ENCODE data around the gene GPR61. TPM values are rescaled to one million over a fixed set of nuclear protein-coding genes. Genes with fewer than 3 reads are reported as not detected.
A peak's percentile ranks its signal among the peaks of the same experiment; 100 is the strongest.

GPR61 gene
- total and polyA plus RNA-seq, 9 of the 15 experiments (the other 6 are each of a cell fraction or from before 2014, with no cell fraction given), result 0.04 to 1.1 (median 0.25) TPM; not detected in 4

DNA sequence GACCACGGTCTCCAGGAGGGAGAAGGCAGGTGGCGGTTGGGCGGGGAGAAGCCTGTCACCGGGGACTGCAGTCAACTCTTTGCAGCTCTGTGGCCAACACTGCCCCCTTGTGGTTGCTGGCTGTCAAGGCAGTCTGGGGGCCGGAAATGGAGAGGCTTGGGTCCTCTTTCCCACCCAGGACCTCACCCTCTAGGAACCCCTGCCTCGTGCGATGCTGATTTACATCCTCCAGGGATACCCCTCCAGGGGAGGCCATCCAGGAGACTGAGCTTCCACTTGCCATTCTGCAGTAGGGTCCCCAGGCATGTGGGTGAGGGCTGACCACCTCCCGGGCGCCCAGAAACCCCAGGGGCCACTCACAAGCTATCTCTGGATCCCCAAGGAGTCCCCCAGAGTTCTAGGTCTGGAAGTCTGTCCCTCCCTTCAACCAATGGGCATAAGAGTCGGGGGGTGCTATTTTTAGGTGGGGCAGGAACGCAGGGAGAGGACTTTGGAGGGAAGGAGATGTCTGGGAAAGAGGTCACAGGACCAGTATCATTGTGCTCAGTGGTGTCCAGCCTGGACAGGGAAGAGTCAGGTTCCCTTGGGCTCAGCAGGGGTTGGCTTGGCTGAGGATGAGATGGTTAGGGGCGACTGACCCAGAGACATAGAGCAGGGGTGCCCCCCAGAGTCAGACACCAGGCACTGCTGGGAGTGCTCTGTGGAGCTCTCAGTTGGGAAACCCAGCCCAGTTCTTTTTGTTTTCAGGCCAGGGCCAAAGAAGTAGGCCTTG, 7.1 kb upstream of the GPR61 start (continued):
- no peak for TF ChIP-seq HMG20B (CRISPR knock-in tag; IDR thresholded peaks at IDR 0.05)
- no peak; the same call in 1 of the 2 replicates for TF ChIP-seq PHF8 (IDR thresholded peaks at IDR 0.05; ENCODE audit: borderline replicate concordance, low read length)
- TF ChIP-seq IRF2 (CRISPR knock-in tag; IDR thresholded peaks at IDR 0.05), result no peak
- TF ChIP-seq TBP (optimal IDR thresholded peaks at IDR 0.05; ENCODE audit: low read depth, low read length), result peak; percentile 34
- no peak for TF ChIP-seq ZNF140 (CRISPR knock-in tag; IDR thresholded peaks at IDR 0.05)
- TF ChIP-seq TARDBP (IDR thresholded peaks at IDR 0.05), result no peak
- TF ChIP-seq ZNF444 (CRISPR knock-in tag; IDR thresholded peaks at IDR 0.05), result no peak
- TF ChIP-seq CBX1 (IDR thresholded peaks at IDR 0.05; ENCODE audit: low read depth), result no peak
- no peak for TF ChIP-seq SMARCC2 (IDR thresholded peaks at IDR 0.05; ENCODE audit: low read depth)
- no peak for TF ChIP-seq ATF7 (IDR thresholded peaks at IDR 0.05)
- TF ChIP-seq, protein P1, sequence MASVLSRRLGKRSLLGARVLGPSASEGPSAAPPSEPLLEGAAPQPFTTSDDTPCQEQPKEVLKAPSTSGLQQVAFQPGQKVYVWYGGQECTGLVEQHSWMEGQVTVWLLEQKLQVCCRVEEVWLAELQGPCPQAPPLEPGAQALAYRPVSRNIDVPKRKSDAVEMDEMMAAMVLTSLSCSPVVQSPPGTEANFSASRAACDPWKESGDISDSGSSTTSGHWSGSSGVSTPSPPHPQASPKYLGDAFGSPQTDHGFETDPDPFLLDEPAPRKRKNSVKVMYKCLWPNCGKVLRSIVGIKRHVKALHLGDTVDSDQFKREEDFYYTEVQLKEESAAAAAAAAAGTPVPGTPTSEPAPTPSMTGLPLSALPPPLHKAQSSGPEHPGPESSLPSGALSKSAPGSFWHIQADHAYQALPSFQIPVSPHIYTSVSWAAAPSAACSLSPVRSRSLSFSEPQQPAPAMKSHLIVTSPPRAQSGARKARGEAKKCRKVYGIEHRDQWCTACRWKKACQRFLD (CRISPR knock-in tag; IDR thresholded peaks at IDR 0.05), result no peak
- no peak for TF ChIP-seq PHF21A (IDR thresholded peaks at IDR 0.05; ENCODE audit: borderline replicate concordance, low read depth)
- TF ChIP-seq, protein P2, sequence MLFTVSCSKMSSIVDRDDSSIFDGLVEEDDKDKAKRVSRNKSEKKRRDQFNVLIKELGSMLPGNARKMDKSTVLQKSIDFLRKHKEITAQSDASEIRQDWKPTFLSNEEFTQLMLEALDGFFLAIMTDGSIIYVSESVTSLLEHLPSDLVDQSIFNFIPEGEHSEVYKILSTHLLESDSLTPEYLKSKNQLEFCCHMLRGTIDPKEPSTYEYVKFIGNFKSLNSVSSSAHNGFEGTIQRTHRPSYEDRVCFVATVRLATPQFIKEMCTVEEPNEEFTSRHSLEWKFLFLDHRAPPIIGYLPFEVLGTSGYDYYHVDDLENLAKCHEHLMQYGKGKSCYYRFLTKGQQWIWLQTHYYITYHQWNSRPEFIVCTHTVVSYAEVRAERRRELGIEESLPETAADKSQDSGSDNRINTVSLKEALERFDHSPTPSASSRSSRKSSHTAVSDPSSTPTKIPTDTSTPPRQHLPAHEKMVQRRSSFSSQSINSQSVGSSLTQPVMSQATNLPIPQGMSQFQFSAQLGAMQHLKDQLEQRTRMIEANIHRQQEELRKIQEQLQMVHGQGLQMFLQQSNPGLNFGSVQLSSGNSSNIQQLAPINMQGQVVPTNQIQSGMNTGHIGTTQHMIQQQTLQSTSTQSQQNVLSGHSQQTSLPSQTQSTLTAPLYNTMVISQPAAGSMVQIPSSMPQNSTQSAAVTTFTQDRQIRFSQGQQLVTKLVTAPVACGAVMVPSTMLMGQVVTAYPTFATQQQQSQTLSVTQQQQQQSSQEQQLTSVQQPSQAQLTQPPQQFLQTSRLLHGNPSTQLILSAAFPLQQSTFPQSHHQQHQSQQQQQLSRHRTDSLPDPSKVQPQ (CRISPR knock-in tag; IDR thresholded peaks at IDR 0.05; ENCODE audit: borderline replicate concordance), result no peak
- TF ChIP-seq FOXJ2 (tag; IDR thresholded peaks at IDR 0.05), result no peak
- no peak for TF ChIP-seq ZNF24 (IDR thresholded peaks at IDR 0.05)
- TF ChIP-seq, protein P3, sequence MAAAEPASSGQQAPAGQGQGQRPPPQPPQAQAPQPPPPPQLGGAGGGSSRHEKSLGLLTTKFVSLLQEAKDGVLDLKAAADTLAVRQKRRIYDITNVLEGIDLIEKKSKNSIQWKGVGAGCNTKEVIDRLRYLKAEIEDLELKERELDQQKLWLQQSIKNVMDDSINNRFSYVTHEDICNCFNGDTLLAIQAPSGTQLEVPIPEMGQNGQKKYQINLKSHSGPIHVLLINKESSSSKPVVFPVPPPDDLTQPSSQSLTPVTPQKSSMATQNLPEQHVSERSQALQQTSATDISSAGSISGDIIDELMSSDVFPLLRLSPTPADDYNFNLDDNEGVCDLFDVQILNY (CRISPR knock-in tag; IDR thresholded peaks at IDR 0.05), result no peak
- TF ChIP-seq MEF2D (tag; conservative IDR thresholded peaks at IDR 0.05; ENCODE audit: low read depth), result no peak
- no peak for TF ChIP-seq MTA2 (IDR thresholded peaks at IDR 0.05; ENCODE audit: low read depth)
- TF ChIP-seq, protein P4, sequence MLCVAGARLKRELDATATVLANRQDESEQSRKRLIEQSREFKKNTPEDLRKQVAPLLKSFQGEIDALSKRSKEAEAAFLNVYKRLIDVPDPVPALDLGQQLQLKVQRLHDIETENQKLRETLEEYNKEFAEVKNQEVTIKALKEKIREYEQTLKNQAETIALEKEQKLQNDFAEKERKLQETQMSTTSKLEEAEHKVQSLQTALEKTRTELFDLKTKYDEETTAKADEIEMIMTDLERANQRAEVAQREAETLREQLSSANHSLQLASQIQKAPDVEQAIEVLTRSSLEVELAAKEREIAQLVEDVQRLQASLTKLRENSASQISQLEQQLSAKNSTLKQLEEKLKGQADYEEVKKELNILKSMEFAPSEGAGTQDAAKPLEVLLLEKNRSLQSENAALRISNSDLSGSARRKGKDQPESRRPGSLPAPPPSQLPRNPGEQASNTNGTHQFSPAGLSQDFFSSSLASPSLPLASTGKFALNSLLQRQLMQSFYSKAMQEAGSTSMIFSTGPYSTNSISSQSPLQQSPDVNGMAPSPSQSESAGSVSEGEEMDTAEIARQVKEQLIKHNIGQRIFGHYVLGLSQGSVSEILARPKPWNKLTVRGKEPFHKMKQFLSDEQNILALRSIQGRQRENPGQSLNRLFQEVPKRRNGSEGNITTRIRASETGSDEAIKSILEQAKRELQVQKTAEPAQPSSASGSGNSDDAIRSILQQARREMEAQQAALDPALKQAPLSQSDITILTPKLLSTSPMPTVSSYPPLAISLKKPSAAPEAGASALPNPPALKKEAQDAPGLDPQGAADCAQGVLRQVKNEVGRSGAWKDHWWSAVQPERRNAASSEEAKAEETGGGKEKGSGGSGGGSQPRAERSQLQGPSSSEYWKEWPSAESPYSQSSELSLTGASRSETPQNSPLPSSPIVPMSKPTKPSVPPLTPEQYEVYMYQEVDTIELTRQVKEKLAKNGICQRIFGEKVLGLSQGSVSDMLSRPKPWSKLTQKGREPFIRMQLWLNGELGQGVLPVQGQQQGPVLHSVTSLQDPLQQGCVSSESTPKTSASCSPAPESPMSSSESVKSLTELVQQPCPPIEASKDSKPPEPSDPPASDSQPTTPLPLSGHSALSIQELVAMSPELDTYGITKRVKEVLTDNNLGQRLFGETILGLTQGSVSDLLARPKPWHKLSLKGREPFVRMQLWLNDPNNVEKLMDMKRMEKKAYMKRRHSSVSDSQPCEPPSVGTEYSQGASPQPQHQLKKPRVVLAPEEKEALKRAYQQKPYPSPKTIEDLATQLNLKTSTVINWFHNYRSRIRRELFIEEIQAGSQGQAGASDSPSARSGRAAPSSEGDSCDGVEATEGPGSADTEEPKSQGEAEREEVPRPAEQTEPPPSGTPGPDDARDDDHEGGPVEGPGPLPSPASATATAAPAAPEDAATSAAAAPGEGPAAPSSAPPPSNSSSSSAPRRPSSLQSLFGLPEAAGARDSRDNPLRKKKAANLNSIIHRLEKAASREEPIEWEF (CRISPR knock-in tag; IDR thresholded peaks at IDR 0.05), result no peak

All from K562 (cell line).